GM23338 (cell line): ENCODE results near the gene AKAP8L. TPM values are rescaled to one million over a fixed set of nuclear protein-coding genes. Genes with fewer than 3 reads are reported as not detected.

Experiments
- ATAC-seq: fragments of 200-7000 bp; cut with Tn5 transposase; 3 replicates; pipeline ENCODE4 v1.9.1; 2020
- DNase-seq: peaks from one replicate; pipeline ENCODE4 v3.0.0-alpha.2; 2015; ENCODE audit warnings: low spot score
- H2AFZ ChIP-seq: fragments of 200-600 bp; sonication (generic); 2 replicates; pipeline ENCODE4 v1.8.0; 2016; ENCODE audit warnings: antibody characterized with exemption, mild to moderate bottlenecking, moderate library complexity
- H3F3A ChIP-seq: fragments of 200-600 bp; sonication (generic); replicated peaks from 2 replicates; pipeline ENCODE4 v1.8.0; 2017; ENCODE audit warnings: antibody characterized with exemption, mixed run types, low read depth
- H3K27ac ChIP-seq: fragments of 200-600 bp; sonication (generic); 2 replicates; pipeline ENCODE4 v1.6.1; 2016; ENCODE audit warnings: low read depth
- H3K27me3 ChIP-seq: fragments of 200-600 bp; sonication (generic); 2 replicates; pipeline ENCODE4 v1.8.0; 2016; ENCODE audit warnings: mild to moderate bottlenecking, mixed run types, moderate library complexity; ENCODE audit not compliant: insufficient read depth
- H3K36me3 ChIP-seq: fragments of 200-600 bp; sonication (generic); 2 replicates; pipeline ENCODE4 v1.8.0; 2016; ENCODE audit warnings: mild to moderate bottlenecking; ENCODE audit not compliant: insufficient read depth
- H3K4me1 ChIP-seq: fragments of 200-600 bp; sonication (generic); 2 replicates; pipeline ENCODE4 v1.8.0; 2016; ENCODE audit warnings: mild to moderate bottlenecking, moderate library complexity; ENCODE audit not compliant: insufficient read depth
- H3K4me2 ChIP-seq: fragments of 200-600 bp; sonication (generic); 2 replicates; pipeline ENCODE4 v1.7.1; 2017; ENCODE audit warnings: mixed run types
- H3K4me3 ChIP-seq: fragments of 200-600 bp; sonication (generic); 2 replicates; pipeline ENCODE4 v1.6.1; 2016; ENCODE audit warnings: mixed run types
- H3K79me2 ChIP-seq: fragments of 200-600 bp; sonication (generic); replicated peaks from 2 replicates; pipeline ENCODE4 v1.8.0; 2017; ENCODE audit warnings: mild to moderate bottlenecking; ENCODE audit not compliant: insufficient read depth
- H3K9me2 ChIP-seq: fragments of 200-600 bp; sonication (generic); 2 replicates; pipeline ENCODE4 v1.8.0; 2017; ENCODE audit not compliant: insufficient read depth
- H4K20me1 ChIP-seq: fragments of 200-600 bp; sonication (generic); replicated peaks from 2 replicates; pipeline ENCODE4 v1.8.0; 2017; ENCODE audit warnings: mild to moderate bottlenecking; ENCODE audit not compliant: insufficient read depth
- H3K27ac Mint-ChIP-seq: 2 replicates; pipeline ENCODE4 v1.8.0; 2020; ENCODE audit warnings: inconsistent platforms, mild to moderate bottlenecking, moderate library complexity, mixed read lengths
- H3K27me3 Mint-ChIP-seq: 3 replicates; pipeline ENCODE4 v1.8.0; 2022; ENCODE audit warnings: low read depth, mild to moderate bottlenecking, moderate library complexity, mixed read lengths, inconsistent platforms; ENCODE audit not compliant: insufficient read depth, poor library complexity
- H3K36me3 Mint-ChIP-seq: 3 replicates; pipeline ENCODE4 v1.8.0; 2021; ENCODE audit warnings: low read depth, mild to moderate bottlenecking, inconsistent platforms, moderate library complexity, mixed read lengths
- H3K4me1 Mint-ChIP-seq: 3 replicates; pipeline ENCODE4 v1.8.0; 2020; ENCODE audit warnings: mild to moderate bottlenecking, inconsistent platforms, mixed read lengths
- H3K4me3 Mint-ChIP-seq: 3 replicates; pipeline ENCODE4 v1.8.0; 2021; ENCODE audit warnings: moderate library complexity, mild to moderate bottlenecking, inconsistent platforms, mixed read lengths
- H3K9me3 Mint-ChIP-seq: 3 replicates; pipeline ENCODE4 v1.8.0; 2020; ENCODE audit warnings: moderate library complexity, mild to moderate bottlenecking, inconsistent platforms, mixed read lengths
- CREB1 ChIP-seq: fragments of 250-450 bp; sonication (Bioruptor Pico); IDR thresholded peaks from 2 replicates; pipeline ENCODE4 v1.5.0; 2020; ENCODE audit warnings: low read depth, mild to moderate bottlenecking, moderate library complexity
- EZH2 ChIP-seq: fragments of 200-600 bp; sonication (generic); IDR thresholded peaks from one replicate; pipeline ENCODE4 v1.8.0; 2017; ENCODE audit warnings: antibody characterized with exemption, mild to moderate bottlenecking, low read depth; ENCODE audit not compliant: unreplicated experiment
- EZH2phosphoT487 ChIP-seq: fragments of 200-600 bp; sonication (generic); IDR thresholded peaks from one replicate; pipeline ENCODE4 v1.8.1; 2018; ENCODE audit warnings: antibody characterized with exemption; ENCODE audit not compliant: unreplicated experiment
- NANOG ChIP-seq: IDR thresholded peaks from 2 replicates; pipeline ENCODE4 v1.6.1; 2016; ENCODE audit warnings: antibody characterized with exemption, borderline replicate concordance
- POLR2AphosphoS5 ChIP-seq: IDR thresholded peaks from 2 replicates; pipeline ENCODE4 v1.6.1; 2016; ENCODE audit warnings: antibody characterized with exemption, low read depth
- REST ChIP-seq: IDR thresholded peaks from one replicate; pipeline ENCODE4 v1.6.1; 2018; ENCODE audit warnings: antibody characterized with exemption; ENCODE audit not compliant: unreplicated experiment
- STAT1 ChIP-seq: IDR thresholded peaks from one replicate; pipeline ENCODE4 v1.6.1; 2016; ENCODE audit warnings: antibody characterized with exemption; ENCODE audit not compliant: unreplicated experiment
- ZNF114 ChIP-seq: fragments of 250-450 bp; sonication (Bioruptor Pico); IDR thresholded peaks from 2 replicates; pipeline ENCODE4 v1.5.0; 2020; ENCODE audit warnings: mild to moderate bottlenecking, moderate library complexity
- ZNF331 ChIP-seq: fragments of 250-450 bp; sonication (Bioruptor Pico); IDR thresholded peaks from 2 replicates; pipeline ENCODE4 v1.5.0; 2020; ENCODE audit warnings: low read depth, mild to moderate bottlenecking, moderate library complexity
- polyA plus RNA-seq: library from polyadenylated mRNA; unstranded; fragments of >200 nt; fragmentation: Nextera tagmentation; extraction: Ambion mirVana; gene quantifications from 2 replicates; pipeline ENCODE4 v1.2.1, GENCODE V29; 2016
- total RNA-seq: library from RNA; depleted of rRNA; stranded (reverse); fragments of >200 nt; shearing (Covaris generic); gene quantifications from 2 replicates; pipeline ENCODE4 v1.2.3, GENCODE V29; 2014
- TF ChIP-seq, protein P1 (sequence below), 2 experiments: fragments of 200-600 bp in 1 of 2; sonication (generic) in 1 of 2; conservative IDR thresholded peaks; 2 replicates each; pipeline versions ENCODE4 v1.5.1 to v1.6.1; 2016 to 2017; ENCODE audit warnings: antibody characterized with exemption in 2 of 2, low read depth in 2 of 2, mild to moderate bottlenecking in 2 of 2, moderate library complexity in 1 of 2
- TF ChIP-seq, protein P2 (sequence below): fragments of 250-450 bp; sonication (Bioruptor Pico); IDR thresholded peaks from 2 replicates; pipeline ENCODE4 v1.5.0; 2020; ENCODE audit warnings: mild to moderate bottlenecking, moderate library complexity

The AKAP8L gene
- total and polyA plus RNA-seq, 2 experiments from 2014 or later = 78.8 to 165 TPM

DNA sequence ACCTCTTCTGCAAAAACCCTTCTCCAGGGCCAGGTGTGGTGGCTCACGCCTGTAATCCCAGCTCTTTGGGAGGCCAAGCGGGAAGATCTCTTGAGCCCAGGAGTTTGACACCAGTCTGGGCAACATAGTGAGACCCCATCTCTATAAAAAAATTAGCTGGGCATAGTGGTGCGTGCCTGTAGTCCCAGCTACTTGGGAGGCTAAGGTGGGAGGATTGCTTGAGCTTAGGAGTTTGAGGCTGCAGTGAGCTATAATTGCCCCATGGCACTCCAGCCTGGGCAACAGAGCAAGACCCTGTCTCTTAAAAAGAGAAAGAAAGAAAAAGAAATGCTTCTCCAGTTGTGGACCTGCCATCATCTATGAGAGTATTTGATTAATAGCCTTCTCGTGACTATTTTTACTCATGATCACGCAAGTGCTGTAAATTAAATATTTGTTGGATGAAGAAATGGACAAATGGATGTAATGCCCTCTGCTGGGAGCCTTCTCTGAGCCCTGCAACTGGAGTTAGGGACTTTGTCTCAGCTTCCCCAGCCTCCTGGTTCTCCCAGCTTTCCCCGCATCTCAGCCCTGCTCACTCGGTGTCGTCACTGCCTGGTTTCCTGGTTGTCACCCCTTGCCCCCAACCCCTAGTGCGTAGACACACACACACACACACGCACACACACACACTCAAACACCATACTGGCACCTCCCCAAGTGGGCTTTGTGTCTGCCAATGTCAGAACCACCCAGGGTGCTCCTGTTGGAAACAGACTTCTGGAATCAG is 18.8 kb upstream of the AKAP8L start (continued):
- TF ChIP-seq, protein P1, sequence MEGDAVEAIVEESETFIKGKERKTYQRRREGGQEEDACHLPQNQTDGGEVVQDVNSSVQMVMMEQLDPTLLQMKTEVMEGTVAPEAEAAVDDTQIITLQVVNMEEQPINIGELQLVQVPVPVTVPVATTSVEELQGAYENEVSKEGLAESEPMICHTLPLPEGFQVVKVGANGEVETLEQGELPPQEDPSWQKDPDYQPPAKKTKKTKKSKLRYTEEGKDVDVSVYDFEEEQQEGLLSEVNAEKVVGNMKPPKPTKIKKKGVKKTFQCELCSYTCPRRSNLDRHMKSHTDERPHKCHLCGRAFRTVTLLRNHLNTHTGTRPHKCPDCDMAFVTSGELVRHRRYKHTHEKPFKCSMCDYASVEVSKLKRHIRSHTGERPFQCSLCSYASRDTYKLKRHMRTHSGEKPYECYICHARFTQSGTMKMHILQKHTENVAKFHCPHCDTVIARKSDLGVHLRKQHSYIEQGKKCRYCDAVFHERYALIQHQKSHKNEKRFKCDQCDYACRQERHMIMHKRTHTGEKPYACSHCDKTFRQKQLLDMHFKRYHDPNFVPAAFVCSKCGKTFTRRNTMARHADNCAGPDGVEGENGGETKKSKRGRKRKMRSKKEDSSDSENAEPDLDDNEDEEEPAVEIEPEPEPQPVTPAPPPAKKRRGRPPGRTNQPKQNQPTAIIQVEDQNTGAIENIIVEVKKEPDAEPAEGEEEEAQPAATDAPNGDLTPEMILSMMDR (conservative IDR thresholded peaks at IDR 0.05; ENCODE audit: low read depth in 2 of 2) = no peak
- TF ChIP-seq EZH2 (no peak), POLR2AphosphoS5 (no peak), NANOG (no peak), ZNF114 (no peak), REST (no peak), STAT1 (no peak)

GRCh38 chr19:15436826-15437110 is 18.0 kb upstream of the AKAP8L start:
- no peak overlapping the region for H3K4me3 Mint-ChIP-seq
- H3K27ac Mint-ChIP-seq = no peak overlapping the region
- DNase-seq (no peak), ATAC-seq (no peak)
- no peaks in the 10 kb centered on the region for H3K9me2 ChIP-seq
- peaks cover 8% of the 10 kb centered on the region for H3K4me1 Mint-ChIP-seq
- peaks cover 2% of the 10 kb centered on the region; the same call in 1 of the 2 replicates for H3K79me2 ChIP-seq
- no peak overlapping the region for H2AFZ ChIP-seq
- peaks cover 5% of the 10 kb centered on the region for H3K27me3 Mint-ChIP-seq
- no peaks in the 10 kb centered on the region for H3K36me3 ChIP-seq
- H3K9me3 Mint-ChIP-seq = no peaks in the 10 kb centered on the region; the same call in 2 of the 3 replicates
- H3K4me1 ChIP-seq = no peaks in the 10 kb centered on the region
- H3F3A ChIP-seq = peaks cover 4% of the 10 kb centered on the region; the same call in 1 of the 2 replicates
- no peaks in the 10 kb centered on the region for H3K27me3 ChIP-seq
- no peak overlapping the region for H3K27ac ChIP-seq
- no peak overlapping the region for H3K4me3 ChIP-seq
- no peaks in the 10 kb centered on the region for H3K36me3 Mint-ChIP-seq
- H3K4me2 ChIP-seq = no peak overlapping the region
- H4K20me1 ChIP-seq = peaks cover 2% of the 10 kb centered on the region; the same call in 1 of the 2 replicates
- TF ChIP-seq, protein P2, sequence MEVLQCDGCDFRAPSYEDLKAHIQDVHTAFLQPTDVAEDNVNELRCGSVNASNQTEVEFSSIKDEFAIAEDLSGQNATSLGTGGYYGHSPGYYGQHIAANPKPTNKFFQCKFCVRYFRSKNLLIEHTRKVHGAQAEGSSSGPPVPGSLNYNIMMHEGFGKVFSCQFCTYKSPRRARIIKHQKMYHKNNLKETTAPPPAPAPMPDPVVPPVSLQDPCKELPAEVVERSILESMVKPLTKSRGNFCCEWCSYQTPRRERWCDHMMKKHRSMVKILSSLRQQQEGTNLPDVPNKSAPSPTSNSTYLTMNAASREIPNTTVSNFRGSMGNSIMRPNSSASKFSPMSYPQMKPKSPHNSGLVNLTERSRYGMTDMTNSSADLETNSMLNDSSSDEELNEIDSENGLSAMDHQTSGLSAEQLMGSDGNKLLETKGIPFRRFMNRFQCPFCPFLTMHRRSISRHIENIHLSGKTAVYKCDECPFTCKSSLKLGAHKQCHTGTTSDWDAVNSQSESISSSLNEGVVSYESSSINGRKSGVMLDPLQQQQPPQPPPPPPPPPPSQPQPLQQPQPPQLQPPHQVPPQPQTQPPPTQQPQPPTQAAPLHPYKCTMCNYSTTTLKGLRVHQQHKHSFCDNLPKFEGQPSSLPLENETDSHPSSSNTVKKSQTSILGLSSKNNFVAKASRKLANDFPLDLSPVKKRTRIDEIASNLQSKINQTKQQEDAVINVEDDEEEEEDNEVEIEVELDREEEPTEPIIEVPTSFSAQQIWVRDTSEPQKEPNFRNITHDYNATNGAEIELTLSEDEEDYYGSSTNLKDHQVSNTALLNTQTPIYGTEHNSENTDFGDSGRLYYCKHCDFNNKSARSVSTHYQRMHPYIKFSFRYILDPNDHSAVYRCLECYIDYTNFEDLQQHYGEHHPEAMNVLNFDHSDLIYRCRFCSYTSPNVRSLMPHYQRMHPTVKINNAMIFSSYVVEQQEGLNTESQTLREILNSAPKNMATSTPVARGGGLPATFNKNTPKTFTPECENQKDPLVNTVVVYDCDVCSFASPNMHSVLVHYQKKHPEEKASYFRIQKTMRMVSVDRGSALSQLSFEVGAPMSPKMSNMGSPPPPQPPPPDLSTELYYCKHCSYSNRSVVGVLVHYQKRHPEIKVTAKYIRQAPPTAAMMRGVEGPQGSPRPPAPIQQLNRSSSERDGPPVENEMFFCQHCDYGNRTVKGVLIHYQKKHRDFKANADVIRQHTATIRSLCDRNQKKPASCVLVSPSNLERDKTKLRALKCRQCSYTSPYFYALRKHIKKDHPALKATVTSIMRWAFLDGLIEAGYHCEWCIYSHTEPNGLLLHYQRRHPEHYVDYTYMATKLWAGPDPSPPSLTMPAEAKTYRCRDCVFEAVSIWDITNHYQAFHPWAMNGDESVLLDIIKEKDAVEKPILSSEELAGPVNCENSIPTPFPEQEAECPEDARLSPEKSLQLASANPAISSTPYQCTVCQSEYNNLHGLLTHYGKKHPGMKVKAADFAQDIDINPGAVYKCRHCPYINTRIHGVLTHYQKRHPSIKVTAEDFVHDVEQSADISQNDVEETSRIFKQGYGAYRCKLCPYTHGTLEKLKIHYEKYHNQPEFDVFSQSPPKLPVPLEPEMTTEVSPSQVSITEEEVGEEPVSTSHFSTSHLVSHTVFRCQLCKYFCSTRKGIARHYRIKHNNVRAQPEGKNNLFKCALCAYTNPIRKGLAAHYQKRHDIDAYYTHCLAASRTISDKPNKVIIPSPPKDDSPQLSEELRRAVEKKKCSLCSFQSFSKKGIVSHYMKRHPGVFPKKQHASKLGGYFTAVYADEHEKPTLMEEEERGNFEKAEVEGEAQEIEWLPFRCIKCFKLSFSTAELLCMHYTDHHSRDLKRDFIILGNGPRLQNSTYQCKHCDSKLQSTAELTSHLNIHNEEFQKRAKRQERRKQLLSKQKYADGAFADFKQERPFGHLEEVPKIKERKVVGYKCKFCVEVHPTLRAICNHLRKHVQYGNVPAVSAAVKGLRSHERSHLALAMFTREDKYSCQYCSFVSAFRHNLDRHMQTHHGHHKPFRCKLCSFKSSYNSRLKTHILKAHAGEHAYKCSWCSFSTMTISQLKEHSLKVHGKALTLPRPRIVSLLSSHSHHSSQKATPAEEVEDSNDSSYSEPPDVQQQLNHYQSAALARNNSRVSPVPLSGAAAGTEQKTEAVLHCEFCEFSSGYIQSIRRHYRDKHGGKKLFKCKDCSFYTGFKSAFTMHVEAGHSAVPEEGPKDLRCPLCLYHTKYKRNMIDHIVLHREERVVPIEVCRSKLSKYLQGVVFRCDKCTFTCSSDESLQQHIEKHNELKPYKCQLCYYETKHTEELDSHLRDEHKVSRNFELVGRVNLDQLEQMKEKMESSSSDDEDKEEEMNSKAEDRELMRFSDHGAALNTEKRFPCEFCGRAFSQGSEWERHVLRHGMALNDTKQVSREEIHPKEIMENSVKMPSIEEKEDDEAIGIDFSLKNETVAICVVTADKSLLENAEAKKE (CRISPR knock-in tag) = no peak
- TF ChIP-seq CREB1 (no peak), EZH2phosphoT487 (no peak), ZNF114 (no peak), POLR2AphosphoS5 (no peak), ZNF331 (CRISPR knock-in tag) (no peak), STAT1 (no peak)
